ENCODE data around the gene NBDY.

- TF ChIP-seq TSHZ2 (CRISPR knock-in tag; IDR thresholded peaks at IDR 0.05) (no peak), TCF4 (CRISPR knock-in tag; IDR thresholded peaks at IDR 0.05; ENCODE audit: borderline replicate concordance) (no peak), ZNF70 (CRISPR knock-in tag; IDR thresholded peaks at IDR 0.05) (no peak), PATZ1 (CRISPR knock-in tag; IDR thresholded peaks at IDR 0.05; ENCODE audit: borderline replicate concordance) (no peak), CSDC2 (CRISPR knock-in tag; IDR thresholded peaks at IDR 0.05) (no peak), CREB5 (CRISPR knock-in tag; IDR thresholded peaks at IDR 0.05; ENCODE audit: low read depth) (no peak), ZFP3 (CRISPR knock-in tag; IDR thresholded peaks at IDR 0.05) (no peak), BACH2 (CRISPR knock-in tag; IDR thresholded peaks at IDR 0.05; ENCODE audit: borderline replicate concordance) (no peak), CSRNP3 (CRISPR knock-in tag; IDR thresholded peaks at IDR 0.05) (no peak), ZFP30 (CRISPR knock-in tag; IDR thresholded peaks at IDR 0.05) (no peak), ARNTL (CRISPR knock-in tag; IDR thresholded peaks at IDR 0.05; ENCODE audit: borderline replicate concordance, low read depth) (no peak), ISL1 (CRISPR knock-in tag; IDR thresholded peaks at IDR 0.05) (no peak), RARB (CRISPR knock-in tag; IDR thresholded peaks at IDR 0.05) (no peak), ZNF565 (CRISPR knock-in tag; conservative IDR thresholded peaks at IDR 0.05; ENCODE audit: low read depth) (no peak)
Observed at GRCh38 chrX:56789518-56790070, 60.6 kb downstream of the NBDY start.
